Mucosa of rectum (tissue), 2 donors: Measurements from ENCODE around the gene BAZ2B.
A peak's percentile ranks its signal among the peaks of the same experiment; 100 is the strongest.

Experiments used
- H3K27ac ChIP-seq, 2 donors: one replicate each; pipeline ENCODE4 v1.7.0; 2013; ENCODE audit warnings: inconsistent platforms in 2 of 2, low read depth in 2 of 2, low read length in 2 of 2
- H3K27me3 ChIP-seq, 2 donors: one replicate each; pipeline ENCODE4 v1.7.0; 2013; ENCODE audit warnings: low read length in 2 of 2; ENCODE audit not compliant: control insufficient read depth in 2 of 2, insufficient read depth in 2 of 2
- H3K36me3 ChIP-seq, 2 donors: one replicate each; pipeline ENCODE4 v1.7.0; 2013; ENCODE audit warnings: low read length in 2 of 2; ENCODE audit not compliant: control insufficient read depth in 2 of 2, insufficient read depth in 2 of 2
- H3K4me1 ChIP-seq, 2 donors: one replicate each; pipeline ENCODE4 v1.7.0; 2013; ENCODE audit warnings: low read length in 2 of 2, mild to moderate bottlenecking in 1 of 2; ENCODE audit not compliant: control insufficient read depth in 2 of 2, insufficient read depth in 2 of 2
- H3K4me3 ChIP-seq, 2 donors: one replicate each; pipeline ENCODE4 v1.7.0; 2013; ENCODE audit warnings: low read length in 2 of 2
- H3K9ac ChIP-seq, 2 donors: one replicate each; pipeline ENCODE4 v1.7.0; 2013; ENCODE audit warnings: low read length in 2 of 2, low read depth in 1 of 2, mild to moderate bottlenecking in 1 of 2
- H3K9me3 ChIP-seq, 2 donors: one replicate each; pipeline ENCODE4 v1.7.0; 2013; ENCODE audit warnings: low read length in 2 of 2; ENCODE audit not compliant: control insufficient read depth in 2 of 2
- donor health status: healthy.
- donor health status: Normal muscosa, but diverticular disease.

BAZ2B gene

GRCh38 chr2:159608108-159608507 lies 8.2 kb downstream of the BAZ2B start:
- Histone ChIP-seq H3K9ac (no peak overlapping the region), H3K4me1 (peaks cover 10 to 24% of the 10 kb centered on the region in 2 donors), H3K27me3 (no peaks in the 10 kb centered on the region), H3K27ac (no peak overlapping the region), H3K9me3 (no peaks in the 10 kb centered on the region), H3K36me3 (no peaks in the 10 kb centered on the region), H3K4me3 (no peak overlapping the region)

- Histone ChIP-seq H3K36me3 (no peaks in the 10 kb centered on the region), H3K4me1 (peaks cover 9 to 20% of the 10 kb centered on the region in 2 donors), H3K9ac (peak overlapping the region in 1 of 2 donors; percentile 41), H3K9me3 (no peaks in the 10 kb centered on the region), H3K27ac (peak overlapping the region; percentile 38 to 74), H3K4me3 (no peak overlapping the region), H3K27me3 (no peaks in the 10 kb centered on the region)
These were observed 10.1 kb downstream of the BAZ2B start for GRCh38 chr2:159606287-159606686.

GRCh38 chr2:159605441-159606178 lies 10.7 kb downstream of the BAZ2B start:
- Histone ChIP-seq H3K4me1 (peaks cover 9 to 20% of the 10 kb centered on the region in 2 donors), H3K9ac (peak overlapping the region in 1 of 2 donors; percentile 41), H3K9me3 (no peaks in the 10 kb centered on the region), H3K4me3 (no peak overlapping the region), H3K36me3 (no peaks in the 10 kb centered on the region), H3K27me3 (no peaks in the 10 kb centered on the region), H3K27ac (peak overlapping the region; percentile 38 to 74)

- H3K27me3 ChIP-seq = no peaks in the 10 kb centered on the region
- no peaks in the 10 kb centered on the region for H3K36me3 ChIP-seq
- H3K9me3 ChIP-seq = no peaks in the 10 kb centered on the region
- H3K4me1 ChIP-seq = peaks cover 4 to 17% of the 10 kb centered on the region in 2 donors
- no peak overlapping the region for H3K4me3 ChIP-seq
- no peak overlapping the region for H3K9ac ChIP-seq
- no peak overlapping the region for H3K27ac ChIP-seq
These were observed 12.2 kb downstream of the BAZ2B start for GRCh38 chr2:159604159-159604558.

- peak overlapping the region in 1 of 2 donors; percentile 32 for H3K9ac ChIP-seq
- H3K4me3 ChIP-seq = no peak overlapping the region
- H3K4me1 ChIP-seq = peaks cover 0 to 5% of the 10 kb centered on the region in 2 donors
- H3K27me3 ChIP-seq = no peaks in the 10 kb centered on the region
- H3K36me3 ChIP-seq = no peaks in the 10 kb centered on the region
- H3K9me3 ChIP-seq = no peaks in the 10 kb centered on the region
- H3K27ac ChIP-seq = no peak overlapping the region
These were observed 15.6 kb downstream of the BAZ2B start for GRCh38 chr2:159600752-159601151.

- Histone ChIP-seq H3K27me3 (no peaks in the 10 kb centered on the region), H3K36me3 (no peaks in the 10 kb centered on the region), H3K4me3 (no peak overlapping the region), H3K27ac (no peak overlapping the region), H3K4me1 (peaks cover 0 to 2% of the 10 kb centered on the region in 2 donors), H3K9me3 (no peaks in the 10 kb centered on the region), H3K9ac (no peak overlapping the region)
These were observed 20.8 kb downstream of the BAZ2B start for GRCh38 chr2:159595410-159596046.

GRCh38 chr2:159592441-159592840 lies 23.9 kb downstream of the BAZ2B start:
- Histone ChIP-seq H3K4me1 (no peaks in the 10 kb centered on the region), H3K27me3 (no peaks in the 10 kb centered on the region), H3K36me3 (peaks cover 0 to under 1% of the 10 kb centered on the region in 2 donors), H3K4me3 (no peak overlapping the region), H3K9ac (no peak overlapping the region), H3K27ac (no peak overlapping the region), H3K9me3 (no peaks in the 10 kb centered on the region)

- H3K4me1 ChIP-seq = no peaks in the 10 kb centered on the region
- no peak overlapping the region for H3K27ac ChIP-seq
- peaks cover 0 to 3% of the 10 kb centered on the region in 2 donors for H3K36me3 ChIP-seq
- H3K9ac ChIP-seq = no peak overlapping the region
- no peaks in the 10 kb centered on the region for H3K9me3 ChIP-seq
- H3K27me3 ChIP-seq = no peaks in the 10 kb centered on the region
- no peak overlapping the region for H3K4me3 ChIP-seq
These were observed 25.1 kb downstream of the BAZ2B start for GRCh38 chr2:159591221-159591620.

- no peaks in the 10 kb centered on the region for H3K27me3 ChIP-seq
- H3K27ac ChIP-seq = no peak overlapping the region
- peaks cover 0 to 2% of the 10 kb centered on the region in 2 donors for H3K4me1 ChIP-seq
- H3K9ac ChIP-seq = no peak overlapping the region
- H3K4me3 ChIP-seq = no peak overlapping the region
- peaks cover 0 to 3% of the 10 kb centered on the region in 2 donors for H3K36me3 ChIP-seq
- no peaks in the 10 kb centered on the region for H3K9me3 ChIP-seq
These were observed 27.1 kb downstream of the BAZ2B start for GRCh38 chr2:159589286-159589685.

- peak overlapping the region in 1 of 2 donors; percentile 48 for H3K27ac ChIP-seq
- H3K4me1 ChIP-seq = peaks cover 0 to 2% of the 10 kb centered on the region in 2 donors
- peaks cover 0 to 3% of the 10 kb centered on the region in 2 donors for H3K36me3 ChIP-seq
- no peaks in the 10 kb centered on the region for H3K27me3 ChIP-seq
- H3K9ac ChIP-seq = peak overlapping the region in 1 of 2 donors; percentile 30
- H3K4me3 ChIP-seq = no peak overlapping the region
- H3K9me3 ChIP-seq = no peaks in the 10 kb centered on the region
These were observed 30.3 kb downstream of the BAZ2B start for GRCh38 chr2:159586034-159586433.
